Trophoblast cell (in vitro differentiated cells and primary cell): ENCODE measurements around the gene PRPF40A.

Source experiments
- DNase-seq, 2 donors: peaks; one replicate each; pipeline ENCODE4 v3.0.0-alpha.2; 2016
- H2AFZ ChIP-seq: 2 replicates; pipeline ENCODE4 v1.6.1; 2013; ENCODE audit warnings: low read length, moderate library complexity, mild to moderate bottlenecking; ENCODE audit not compliant: insufficient read depth, poor library complexity
- H2AK5ac ChIP-seq: 2 replicates; pipeline ENCODE4 v1.6.1; 2013; ENCODE audit warnings: mild to moderate bottlenecking, low read length
- H2BK120ac ChIP-seq: 2 replicates; pipeline ENCODE4 v1.6.1; 2013; ENCODE audit warnings: low read length, mild to moderate bottlenecking, moderate library complexity; ENCODE audit not compliant: insufficient read depth, poor library complexity
- H2BK12ac ChIP-seq: 2 replicates; pipeline ENCODE4 v1.6.1; 2013; ENCODE audit warnings: mild to moderate bottlenecking, low read length, moderate library complexity
- H2BK5ac ChIP-seq: 2 replicates; pipeline ENCODE4 v1.6.1; 2013; ENCODE audit warnings: low read length, low read depth, moderate library complexity, mild to moderate bottlenecking; ENCODE audit not compliant: poor library complexity
- H3K14ac ChIP-seq: 2 replicates; pipeline ENCODE4 v1.6.1; 2013; ENCODE audit warnings: mild to moderate bottlenecking, low read length
- H3K18ac ChIP-seq: 2 replicates; pipeline ENCODE4 v1.6.1; 2013; ENCODE audit warnings: mild to moderate bottlenecking, low read length
- H3K23ac ChIP-seq: 2 replicates; pipeline ENCODE4 v1.6.1; 2013; ENCODE audit warnings: low read length
- H3K27ac ChIP-seq: 2 replicates; pipeline ENCODE4 v1.5.1; 2013; ENCODE audit warnings: low read depth, mild to moderate bottlenecking, inconsistent platforms, low read length, moderate library complexity
- H3K27me3 ChIP-seq: 2 replicates; pipeline ENCODE4 v1.6.1; 2013; ENCODE audit warnings: inconsistent platforms, mild to moderate bottlenecking, low read length, moderate library complexity; ENCODE audit not compliant: insufficient read depth
- H3K36me3 ChIP-seq, 2 experiments: 1 replicate in 1 of 2; 2 replicates in 1 of 2; pipeline ENCODE4 v1.6.1; 2013; ENCODE audit warnings: low read length in 2 of 2, mild to moderate bottlenecking in 2 of 2, moderate library complexity in 1 of 2; ENCODE audit not compliant: insufficient read depth in 2 of 2, control insufficient read depth in 1 of 2
- H3K4ac ChIP-seq: 2 replicates; pipeline ENCODE4 v1.6.1; 2013; ENCODE audit warnings: low read depth, mild to moderate bottlenecking, low read length, moderate library complexity
- H3K4me1 ChIP-seq, 2 experiments: 1 replicate in 1 of 2; 2 replicates in 1 of 2; pipeline ENCODE4 v1.6.1; 2013; ENCODE audit warnings: low read length in 2 of 2, mild to moderate bottlenecking in 2 of 2, moderate library complexity in 1 of 2; ENCODE audit not compliant: insufficient read depth in 2 of 2, control insufficient read depth in 1 of 2
- H3K4me2 ChIP-seq: 2 replicates; pipeline ENCODE4 v1.6.1; 2013; ENCODE audit warnings: inconsistent platforms, mild to moderate bottlenecking, low read length, moderate library complexity
- H3K4me3 ChIP-seq: 2 replicates; pipeline ENCODE4 v1.5.1; 2013; ENCODE audit warnings: mild to moderate bottlenecking, low read depth, low read length, inconsistent platforms
- H3K79me1 ChIP-seq: one replicate; pipeline ENCODE4 v1.6.1; 2013; ENCODE audit warnings: low read length
- H3K79me2 ChIP-seq: 2 replicates; pipeline ENCODE4 v1.6.1; 2013; ENCODE audit warnings: low read length, mild to moderate bottlenecking; ENCODE audit not compliant: control insufficient read depth, insufficient read depth, poor library complexity
- H3K9ac ChIP-seq: 2 replicates; pipeline ENCODE4 v1.6.1; 2013; ENCODE audit warnings: mild to moderate bottlenecking, low read length
- H3K9me3 ChIP-seq: 2 replicates; pipeline ENCODE4 v1.6.1; 2013; ENCODE audit warnings: low read depth, mild to moderate bottlenecking, control low read depth, inconsistent platforms, low read length; ENCODE audit not compliant: insufficient read depth
- H4K12ac ChIP-seq: 2 replicates; pipeline ENCODE4 v1.6.1; 2013; ENCODE audit warnings: low read depth, mild to moderate bottlenecking, low read length, moderate library complexity
- H4K8ac ChIP-seq: 2 replicates; pipeline ENCODE4 v1.6.1; 2013; ENCODE audit warnings: low read depth, mild to moderate bottlenecking, low read length, moderate library complexity
- H4K91ac ChIP-seq: one replicate; pipeline ENCODE4 v1.6.1; 2013; ENCODE audit warnings: low read depth, mild to moderate bottlenecking, low read length, moderate library complexity
- WGBS: extraction: QIAGEN DNeasy Blood & Tissue Kit; methylation state at CpG from one replicate; pipeline ENCODE4 v1.1.7; 2013; ENCODE audit warnings: missing lambda C conversion rate; ENCODE audit not compliant: insufficient read length, insufficient coverage; ENCODE audit errors: extremely low coverage; 5-methylcytosine and 5-hydroxymethylcytosine counted together

PRPF40A gene

DNA sequence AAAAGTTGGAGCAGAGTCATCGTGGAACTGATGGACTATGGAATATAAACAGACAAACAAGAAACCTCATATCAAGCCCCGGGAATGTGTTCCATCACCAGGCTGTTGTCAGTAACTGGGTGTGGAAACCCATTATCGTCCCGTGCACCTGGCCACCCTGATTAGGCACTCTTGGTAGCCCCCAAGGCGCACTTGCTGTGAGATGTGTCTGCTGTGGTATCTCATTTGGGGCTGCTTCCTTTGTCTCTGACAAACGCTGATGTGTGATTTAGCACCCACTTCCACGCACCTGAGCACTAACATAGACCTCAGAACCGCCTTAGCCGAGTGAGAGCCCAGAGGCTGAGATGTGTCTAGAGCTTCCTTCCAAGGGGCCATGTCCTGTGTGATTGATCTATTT, 96.3 kb downstream of the PRPF40A start:
- H3K27me3 ChIP-seq = no peaks in the 10 kb centered on the region
- no peak overlapping the region for H4K91ac ChIP-seq
- no peak overlapping the region for H3K27ac ChIP-seq
- H2AFZ ChIP-seq = no peak overlapping the region
- H2BK120ac ChIP-seq = no peak overlapping the region
- H3K14ac ChIP-seq = no peak overlapping the region
- no peak overlapping the region for H3K9ac ChIP-seq
- no peak overlapping the region for H2AK5ac ChIP-seq
- H3K4ac ChIP-seq = no peak overlapping the region
- H3K9me3 ChIP-seq = peaks cover 1% of the 10 kb centered on the region
- H2BK12ac ChIP-seq = no peak overlapping the region
- no peak overlapping the region for H2BK5ac ChIP-seq
- no peaks in the 10 kb centered on the region for H3K79me2 ChIP-seq
- peaks cover 5% of the 10 kb centered on the region for H3K79me1 ChIP-seq
- H4K12ac ChIP-seq = no peak overlapping the region
- H3K18ac ChIP-seq = no peak overlapping the region
- H3K36me3 ChIP-seq = peaks cover 10 to 24% of the 10 kb centered on the region in 2 experiments
- H3K4me2 ChIP-seq = no peak overlapping the region
- H4K8ac ChIP-seq = no peak overlapping the region
- WGBS = no CpG with 5 or more reads among the region's 9 CpGs
- peaks cover 7 to 11% of the 10 kb centered on the region in 2 experiments for H3K4me1 ChIP-seq
- H3K4me3 ChIP-seq = no peak overlapping the region
- no peak for DNase-seq
- no peak overlapping the region for H3K23ac ChIP-seq

DNA sequence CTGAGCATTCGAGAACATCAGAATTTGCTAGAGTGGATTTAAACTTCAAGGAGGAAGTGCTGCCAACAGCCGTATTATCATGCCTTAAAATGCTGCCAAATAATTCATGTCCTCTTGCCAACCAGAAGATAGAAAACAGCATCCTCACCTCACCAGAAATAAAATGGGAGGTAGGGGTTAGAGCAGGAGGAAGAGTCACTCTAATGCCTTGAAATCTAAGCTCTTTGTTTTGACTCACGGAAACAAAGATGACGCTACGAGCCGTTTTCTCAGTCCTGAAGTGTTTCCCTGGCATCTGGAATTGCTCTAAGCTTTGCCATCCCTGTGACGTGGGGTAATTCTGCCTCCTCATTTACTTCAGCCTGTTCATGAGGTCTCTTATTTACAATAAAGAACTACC, 97.1 kb downstream of the PRPF40A start:
- Histone ChIP-seq H3K79me2 (no peaks in the 10 kb centered on the region), H3K27ac (no peak overlapping the region)

DNA sequence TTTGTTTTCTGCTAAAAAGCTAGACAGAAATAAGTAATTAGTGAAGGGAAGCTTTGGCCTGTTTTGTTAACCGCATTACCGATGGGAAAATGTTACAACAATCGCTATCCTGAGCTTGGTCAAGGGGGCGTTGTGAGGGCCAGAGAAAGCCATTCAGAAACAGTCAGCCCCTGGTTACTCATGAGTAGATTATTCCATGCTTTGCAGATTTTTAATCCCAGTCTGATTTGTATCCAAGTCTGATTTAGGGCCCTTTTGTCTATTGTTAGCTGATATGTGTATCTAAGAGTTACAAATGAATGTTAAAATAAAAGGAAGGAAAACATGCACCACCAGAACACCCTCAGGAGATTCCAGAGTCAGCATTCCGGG, 99.1 kb downstream of the PRPF40A start:
- Histone ChIP-seq H2AK5ac (no peak overlapping the region), H3K4ac (no peak overlapping the region), H2BK120ac (no peak overlapping the region), H3K9me3 (no peaks in the 10 kb centered on the region), H3K23ac (no peak overlapping the region), H3K4me1 (peaks cover 4 to 5% of the 10 kb centered on the region in 2 experiments), H3K27me3 (no peaks in the 10 kb centered on the region), H4K91ac (no peak overlapping the region), H3K79me1 (peaks cover 3% of the 10 kb centered on the region), H4K12ac (no peak overlapping the region), H2AFZ (no peak overlapping the region), H3K27ac (no peak overlapping the region), H4K8ac (no peak overlapping the region), H3K79me2 (no peaks in the 10 kb centered on the region), H3K18ac (no peak overlapping the region), H3K4me3 (no peak overlapping the region), H3K4me2 (no peak overlapping the region), H2BK5ac (no peak overlapping the region), H2BK12ac (no peak overlapping the region), H3K36me3 (peaks cover 8 to 20% of the 10 kb centered on the region in 2 experiments), H3K9ac (no peak overlapping the region), H3K14ac (no peak overlapping the region)
- no peak for DNase-seq
- no CpG with 5 or more reads among the region's 5 CpGs for WGBS

More for the DNA sequence above, 97.1 kb downstream of the PRPF40A start:
- Histone ChIP-seq H2BK5ac (no peak overlapping the region), H3K9me3 (peaks cover 1% of the 10 kb centered on the region), H3K36me3 (peaks cover 10 to 24% of the 10 kb centered on the region in 2 experiments), H3K27me3 (no peaks in the 10 kb centered on the region), H3K14ac (no peak overlapping the region), H3K79me1 (peaks cover 5% of the 10 kb centered on the region), H3K23ac (no peak overlapping the region), H2BK120ac (no peak overlapping the region), H3K4me2 (no peak overlapping the region), H4K91ac (no peak overlapping the region), H3K4me1 (peaks cover 7 to 11% of the 10 kb centered on the region in 2 experiments), H3K9ac (no peak overlapping the region), H2AK5ac (no peak overlapping the region), H3K4me3 (no peak overlapping the region), H3K18ac (no peak overlapping the region), H3K4ac (no peak overlapping the region), H2AFZ (no peak overlapping the region), H4K8ac (no peak overlapping the region), H4K12ac (no peak overlapping the region), H2BK12ac (no peak overlapping the region)
- WGBS = no CpG with 5 or more reads among the region's 7 CpGs
- DNase-seq = no peak

DNA sequence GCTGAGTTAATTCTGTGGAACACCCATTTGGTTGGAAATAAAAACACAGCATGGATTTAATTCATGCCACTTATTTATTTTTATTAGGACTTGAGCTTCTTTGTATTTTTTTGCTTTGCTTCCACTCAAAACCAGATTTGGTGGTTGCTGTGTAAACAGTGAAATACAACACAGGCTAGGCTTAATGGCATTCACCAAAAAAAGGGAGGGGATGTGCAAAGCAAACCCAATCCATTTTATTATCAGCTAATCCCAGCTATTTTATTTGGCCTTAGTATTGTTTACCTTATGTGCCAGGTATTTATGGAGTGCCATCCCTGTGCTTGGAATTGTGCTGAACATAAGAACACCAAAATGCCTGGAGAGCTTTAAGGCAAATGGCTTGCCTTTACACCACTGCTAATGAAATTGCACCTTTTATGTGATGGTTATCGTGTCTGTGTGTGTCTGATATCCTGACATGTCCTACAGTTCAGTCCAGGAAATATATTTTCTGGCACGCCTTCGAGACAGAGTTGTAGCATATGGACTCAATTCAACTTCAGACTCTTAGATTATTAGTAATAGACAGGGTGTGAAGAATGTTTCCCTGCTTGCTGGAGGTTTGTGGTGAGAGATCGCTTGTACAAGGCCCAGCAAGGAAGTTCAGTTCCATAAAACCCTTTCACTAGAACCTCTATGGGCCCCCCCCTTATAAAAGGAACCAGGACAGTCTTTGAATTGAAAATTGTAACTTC, 99.6 kb downstream of the PRPF40A start:
- WGBS = no CpG with 5 or more reads among the region's 4 CpGs
- no peak overlapping the region for H3K4me2 ChIP-seq

More for the DNA sequence above, 99.6 kb downstream of the PRPF40A start:
- Histone ChIP-seq H2AFZ (no peak overlapping the region), H3K4ac (no peak overlapping the region), H2BK120ac (no peak overlapping the region), H3K14ac (no peak overlapping the region), H3K23ac (no peak overlapping the region), H3K4me3 (no peak overlapping the region), H3K79me2 (no peaks in the 10 kb centered on the region), H2BK5ac (no peak overlapping the region), H4K8ac (no peak overlapping the region), H3K36me3 (peaks cover 8 to 20% of the 10 kb centered on the region in 2 experiments), H3K18ac (no peak overlapping the region), H3K27me3 (no peaks in the 10 kb centered on the region), H3K79me1 (no peaks in the 10 kb centered on the region), H4K12ac (no peak overlapping the region), H2BK12ac (no peak overlapping the region), H3K9ac (no peak overlapping the region), H3K4me1 (no peaks in the 10 kb centered on the region), H3K9me3 (no peaks in the 10 kb centered on the region), H2AK5ac (no peak overlapping the region), H4K91ac (no peak overlapping the region), H3K27ac (no peak overlapping the region)
- DNase-seq = no peak
